ENCODE data around the gene PASD1.
"Not testable (repeated sequence)": the region's sequence is repeated elsewhere in the genome, so short reads cannot be mapped to it uniquely, and the experiment has no call there.

Gene PASD1

GRCh38 chrX:151563449-151563848 is at the start of gene PASD1:
TSS of gene PASD1 (plus strand) at chrX:151563675. CDS start at chrX:151601554, 37,879 bp downstream.
- no peak for DNase-seq

GRCh38 chrX:151515237-151515636 is 48.2 kb upstream of the PASD1 start:
- no peak for DNase-seq

DNA sequence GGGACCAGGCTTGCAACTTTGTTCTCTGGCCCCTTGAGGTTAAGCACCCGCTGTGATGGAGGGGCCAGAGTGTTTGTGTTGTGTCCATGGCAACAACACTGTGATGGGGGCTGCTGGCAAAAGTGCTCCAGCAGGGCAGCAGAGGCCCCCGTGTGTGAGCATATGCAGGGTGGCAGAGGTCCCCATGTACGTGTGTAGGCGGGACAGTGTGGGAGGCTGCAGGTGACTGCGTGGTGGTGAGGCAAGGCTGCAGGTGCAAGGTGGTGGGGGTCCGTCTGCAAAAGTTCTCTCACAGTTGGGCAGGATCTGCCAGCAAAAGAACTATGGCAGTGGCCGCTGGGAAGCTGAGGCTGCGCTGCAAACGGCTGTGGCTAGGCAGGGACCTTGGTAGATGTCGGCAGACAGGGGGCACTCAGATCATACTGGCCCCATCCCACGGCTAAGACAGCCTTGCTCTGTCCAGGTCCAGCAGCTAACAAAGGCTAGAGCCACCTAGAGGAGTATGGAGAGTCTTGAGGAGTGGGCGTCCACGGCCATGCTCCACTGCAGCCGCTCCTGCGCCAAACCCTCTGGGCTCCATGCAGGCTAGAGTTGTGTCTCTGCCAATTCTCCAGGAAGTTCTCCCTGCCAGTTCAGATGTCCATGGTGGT is 46.8 kb upstream of the PASD1 start:
- DNase-seq: no peak

- DNase-seq: no peak
Observed at GRCh38 chrX:151517421-151517820, 46.1 kb upstream of the PASD1 start.

DNA sequence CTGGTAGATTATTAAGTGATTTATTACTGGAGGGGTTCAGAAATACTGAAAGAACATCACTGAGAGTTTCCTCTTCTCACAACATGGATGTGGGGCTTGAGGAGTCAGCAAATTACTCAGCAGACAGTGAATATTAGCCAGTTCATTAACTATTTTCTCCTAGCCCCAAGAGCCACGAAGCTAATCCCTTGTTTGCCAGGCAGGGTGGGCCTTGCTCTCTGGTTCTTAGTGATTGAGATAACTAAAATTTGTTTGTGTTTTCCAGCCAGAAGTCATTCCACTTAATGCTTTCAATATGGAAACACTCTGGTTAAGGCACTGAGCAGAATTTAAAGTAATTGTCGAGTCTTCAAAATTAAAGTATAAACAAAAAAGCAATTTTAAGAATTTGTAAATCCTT is 40.1 kb upstream of the PASD1 start:
- no peak for DNase-seq

DNA sequence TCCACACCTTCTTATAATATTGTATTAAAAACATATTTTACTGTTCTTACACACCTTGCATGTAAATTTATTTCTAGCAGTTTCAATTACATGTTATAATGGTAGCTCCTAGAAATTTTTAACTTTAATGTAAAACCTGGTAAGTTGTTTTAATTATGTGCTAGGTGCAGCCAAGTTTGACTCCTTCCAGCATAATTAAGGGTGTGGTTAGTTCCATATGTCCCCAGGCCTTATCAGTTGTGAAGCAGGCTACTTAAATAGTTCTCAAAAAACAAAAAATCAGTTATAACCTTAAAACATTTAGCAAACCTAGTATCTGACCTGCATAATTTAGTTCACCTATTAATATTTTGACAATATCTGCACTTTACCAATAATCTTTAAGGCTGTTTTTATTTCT is 26.9 kb upstream of the PASD1 start:
- DNase-seq: no peak

GRCh38 chrX:151537572-151537971 is 25.9 kb upstream of the PASD1 start:
- DNase-seq: no peak

DNA sequence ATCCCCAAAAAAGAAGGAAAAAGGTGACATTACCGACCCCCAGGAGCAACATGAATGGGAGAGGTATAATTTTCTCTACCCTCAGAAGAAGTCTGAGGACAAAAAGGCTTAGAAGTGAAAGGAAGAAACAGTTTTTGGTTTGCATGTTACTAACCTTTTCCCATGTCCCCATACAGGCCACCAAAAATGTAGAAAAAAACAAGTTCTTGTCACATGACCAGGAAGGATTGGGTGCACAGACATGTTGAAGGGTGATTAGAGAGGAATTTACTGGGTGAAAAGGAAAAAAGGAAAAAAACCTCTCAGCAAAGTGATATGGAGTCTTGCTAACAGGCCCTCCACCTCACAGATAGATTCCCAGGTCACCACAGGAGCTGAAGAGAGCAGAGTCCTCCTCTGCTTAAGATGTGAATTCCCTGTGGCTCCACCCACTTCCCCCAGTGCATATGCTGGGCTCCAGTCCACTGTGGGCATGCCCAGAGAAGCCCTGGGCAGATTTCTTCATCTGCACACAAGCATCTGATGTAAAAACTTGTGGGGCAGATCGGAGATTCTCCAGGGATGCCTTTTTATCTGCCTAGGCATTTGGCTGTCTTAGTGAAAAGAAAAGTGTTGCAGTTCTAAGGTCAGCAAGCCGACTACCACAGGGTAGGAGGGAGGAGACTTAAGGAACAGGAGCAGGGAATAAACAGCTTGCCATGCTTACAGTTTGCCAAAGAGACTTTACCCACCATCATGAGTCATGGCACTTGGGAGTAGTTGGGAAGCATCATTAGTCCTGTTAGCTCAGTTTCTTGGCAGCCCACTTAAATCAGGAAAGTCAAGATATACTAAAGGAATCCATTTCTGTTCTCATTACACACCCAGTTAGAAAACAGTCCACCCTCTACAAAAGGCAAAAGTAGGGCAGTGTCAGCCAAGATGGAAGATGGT is 25.0 kb upstream of the PASD1 start:
- DNase-seq: no peak

- DNase-seq: no peak
Observed at GRCh38 chrX:151543706-151544105, 19.8 kb upstream of the PASD1 start.

DNA sequence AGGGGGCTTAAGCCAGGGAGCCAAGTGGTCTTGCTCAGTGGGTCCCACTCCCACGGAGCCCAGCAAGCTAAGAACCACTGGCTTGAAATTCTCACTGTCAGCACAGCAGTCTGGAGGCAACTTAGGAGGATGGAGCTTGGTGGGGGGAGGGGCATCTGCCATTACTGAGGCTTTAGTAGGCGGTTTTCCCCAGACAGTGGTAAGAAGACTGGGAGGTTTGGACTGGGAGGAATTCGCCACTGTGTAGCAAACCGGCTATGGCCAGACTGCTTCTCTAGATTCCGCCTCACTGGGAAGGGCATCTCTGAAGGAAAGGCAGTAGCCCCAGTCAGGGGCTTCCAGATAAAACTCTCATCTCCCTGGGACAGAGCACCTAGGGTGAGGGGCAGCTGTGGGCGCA is 17.2 kb upstream of the PASD1 start:
- DNase-seq: not testable (repeated sequence)

DNA sequence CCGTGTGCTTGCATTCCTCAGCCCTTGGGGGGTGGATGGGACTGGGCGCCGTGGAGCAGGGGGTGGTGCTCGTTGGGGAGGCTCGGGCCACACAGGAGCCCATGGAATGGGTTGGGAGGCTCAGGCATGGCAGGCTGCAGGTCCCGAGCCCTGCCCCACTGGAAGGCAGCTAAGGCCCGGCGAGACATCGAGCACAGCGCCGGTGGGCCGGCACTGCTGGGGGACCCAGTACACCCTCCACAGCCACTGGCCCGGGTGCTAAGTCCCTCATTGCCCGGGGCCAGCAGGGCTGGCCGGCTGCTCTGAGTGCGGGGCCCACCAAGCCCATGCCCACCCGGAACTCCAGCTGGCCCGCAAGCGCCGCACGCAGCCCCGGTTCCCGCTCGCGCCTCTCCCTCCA is 12.3 kb upstream of the PASD1 start:
- DNase-seq: not testable (repeated sequence)

GRCh38 chrX:151552743-151553142 is 10.7 kb upstream of the PASD1 start:
- no peak for DNase-seq

DNA sequence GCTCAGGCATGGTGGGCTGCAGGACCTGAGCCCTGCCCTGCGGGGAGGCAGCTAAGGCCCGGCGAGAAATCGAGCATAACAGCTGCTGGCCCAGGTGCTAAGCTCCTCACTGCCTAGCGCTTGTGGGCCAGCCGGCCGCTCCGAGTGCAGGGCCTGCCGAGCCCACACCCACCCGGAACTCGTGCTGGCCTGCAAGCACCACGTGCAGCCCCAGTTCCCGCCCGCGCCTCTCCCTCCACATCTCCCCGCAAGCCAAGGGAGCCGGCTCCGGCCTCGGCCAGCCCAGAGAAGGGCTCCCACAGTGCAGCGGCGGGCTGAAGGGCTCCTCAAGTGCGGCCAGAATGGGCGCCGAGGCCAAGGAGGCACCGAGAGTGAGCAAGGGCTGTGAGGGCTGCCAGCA is 8.2 kb upstream of the PASD1 start:
- not testable (repeated sequence) for DNase-seq

DNA sequence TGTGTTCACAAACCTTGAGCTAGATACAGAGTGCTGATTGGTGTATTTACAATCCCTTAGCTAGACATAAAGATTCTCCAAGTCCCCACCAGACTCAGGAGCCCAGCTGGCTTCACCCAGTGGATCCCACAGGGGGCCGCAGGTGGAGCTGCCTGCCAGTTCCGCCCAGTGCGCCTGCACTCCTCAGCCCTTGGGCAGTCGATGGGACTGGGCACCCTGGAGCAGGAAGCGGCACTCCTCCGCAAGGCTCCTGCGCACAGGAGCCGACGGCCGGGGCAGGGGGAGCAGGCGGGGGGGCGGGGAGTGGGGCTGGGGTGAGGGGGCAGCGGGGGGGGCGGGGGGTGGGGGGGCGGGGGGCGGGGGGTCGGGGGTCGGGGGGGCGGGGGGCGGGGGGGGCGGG is 990 bp upstream of the PASD1 start:
- DNase-seq: not testable (repeated sequence)

- DNase-seq: not testable (repeated sequence)
Observed at GRCh38 chrX:151563003-151563402, 472 bp upstream of the PASD1 start.

DNA sequence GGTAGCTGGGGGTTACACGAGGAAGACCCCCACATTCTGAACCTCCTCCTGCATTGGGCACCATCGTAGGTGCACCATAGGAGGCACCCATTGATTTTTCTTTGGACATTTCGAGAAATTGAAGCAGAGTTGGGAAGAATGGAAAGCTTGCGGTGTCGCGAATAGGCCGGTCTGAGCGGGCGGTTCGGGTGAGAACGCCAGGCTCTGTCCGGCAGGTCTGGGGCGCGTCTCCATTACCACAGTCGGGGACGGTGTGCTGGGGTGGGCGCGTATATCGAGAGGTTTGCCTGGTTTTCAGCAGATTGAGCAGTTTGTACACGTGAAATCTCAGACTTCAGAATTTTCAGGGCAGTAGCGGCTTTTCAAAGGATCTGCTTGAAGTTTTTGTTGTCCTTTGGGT is 560 bp downstream of the PASD1 start:
- no peak for DNase-seq

DNA sequence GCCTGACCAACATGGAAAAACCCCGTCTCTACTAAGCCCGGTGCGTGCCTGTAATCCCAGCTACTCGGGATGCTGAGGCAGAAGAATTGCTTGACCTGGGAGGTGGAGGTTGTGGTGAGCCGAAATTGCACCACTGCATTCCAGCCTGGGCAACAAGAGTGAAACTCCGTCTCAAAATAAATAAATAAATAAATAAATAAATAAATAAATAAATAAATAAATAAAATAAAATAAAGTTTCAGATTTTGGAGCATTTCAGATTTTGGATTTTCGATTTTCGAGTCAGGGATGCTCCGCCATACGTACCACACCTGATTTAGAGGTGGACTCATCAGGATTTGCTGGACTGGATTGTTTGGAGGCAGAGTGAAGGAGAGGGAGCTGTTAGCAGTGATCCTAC is 3.4 kb downstream of the PASD1 start:
- DNase-seq: not testable (repeated sequence)

- no peak for DNase-seq
Observed at GRCh38 chrX:151570561-151570960, 7.1 kb downstream of the PASD1 start.

DNA sequence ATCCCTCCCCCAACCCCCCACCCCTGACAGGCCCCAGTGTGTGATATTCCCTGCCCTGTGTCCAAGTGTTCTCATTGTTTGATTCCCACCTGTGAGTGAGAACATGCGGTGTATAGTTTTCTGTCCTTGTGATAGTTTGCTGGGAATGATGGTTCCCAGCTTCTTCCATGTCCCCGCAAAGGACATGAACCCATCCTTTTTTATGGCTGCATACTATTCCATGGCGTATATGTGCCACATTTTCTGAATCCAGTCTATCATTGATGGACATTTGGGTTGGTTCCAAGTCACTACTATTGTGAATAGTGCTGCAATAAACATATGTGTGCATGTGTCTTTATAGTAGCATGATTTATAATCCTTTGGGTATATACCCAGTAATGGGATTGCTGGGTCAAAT is 29.9 kb downstream of the PASD1 start:
- not testable (repeated sequence) for DNase-seq

DNA sequence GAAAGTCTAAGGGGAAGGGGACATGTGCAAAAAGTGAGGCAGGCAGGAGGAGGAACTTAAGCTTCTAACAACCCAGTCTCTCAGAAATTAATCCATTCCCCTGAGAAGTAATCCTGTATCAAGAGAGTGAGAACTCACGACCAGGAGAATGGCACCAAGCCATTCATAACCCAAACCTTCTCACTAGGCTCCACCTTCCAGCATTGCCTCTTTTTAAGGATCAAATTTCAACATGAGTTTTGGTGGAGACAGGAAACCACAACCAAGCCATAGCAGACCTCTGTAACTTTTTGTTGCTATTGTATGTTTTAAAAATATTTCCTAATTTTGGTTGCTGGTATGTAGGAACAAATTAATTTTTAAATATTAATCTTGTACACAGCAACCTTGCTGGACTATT is 32.8 kb downstream of the PASD1 start:
- DNase-seq: no peak

GRCh38 chrX:151604931-151605330 is 41.5 kb downstream of the PASD1 start:
- DNase-seq: no peak

DNA sequence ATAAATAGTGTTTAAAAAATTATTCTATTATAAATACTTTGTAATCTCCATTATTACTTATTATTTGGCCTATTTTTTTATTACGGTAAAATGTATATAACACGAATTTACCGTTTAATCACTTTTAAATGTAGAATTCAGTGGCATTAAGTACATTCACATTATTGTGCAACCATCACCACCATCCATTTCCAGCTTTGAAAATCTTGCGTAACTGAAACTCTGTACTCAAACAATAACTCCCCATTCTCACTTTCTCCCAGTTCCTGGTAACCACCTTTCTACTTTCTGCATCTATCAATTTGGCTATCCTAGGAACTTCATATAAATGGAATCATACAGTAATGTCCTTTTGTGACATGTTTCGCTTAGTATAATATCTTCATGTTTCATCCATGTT is 45.7 kb downstream of the PASD1 start:
- DNase-seq: no peak

DNA sequence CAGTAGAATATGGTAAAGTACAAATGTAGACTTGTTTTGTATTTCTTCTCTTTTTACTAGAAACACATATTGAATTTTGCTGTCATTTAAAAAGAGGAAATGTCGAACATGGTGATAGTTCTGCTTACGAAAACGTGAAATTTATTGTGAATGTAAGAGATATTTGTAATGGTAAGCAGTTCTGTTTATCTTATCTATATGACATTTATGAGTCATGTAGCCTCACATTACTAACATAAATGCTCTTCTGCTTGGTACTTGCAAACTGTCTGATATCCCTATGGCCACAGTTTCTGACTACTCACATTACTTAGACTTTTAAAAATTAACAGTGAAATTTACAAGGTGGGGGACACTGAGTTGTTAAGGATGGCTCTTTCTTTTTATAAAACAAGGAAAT is 57.9 kb downstream of the PASD1 start:
- no peak for DNase-seq

- no peak for DNase-seq
Observed at GRCh38 chrX:151624677-151625076, 61.2 kb downstream of the PASD1 start.

Measured in NCI-H748 treated with DMSO at 0.1 percent for 48 hours (cell line).